ENCODE results near the gene NTSR1. TPM values are rescaled to one million over a fixed set of nuclear protein-coding genes. Genes with fewer than 3 reads are reported as not detected.

NTSR1 gene
- polyA plus RNA-seq, 4 donors, result 1.0 to 1.4 (median 1.2) TPM

DNA sequence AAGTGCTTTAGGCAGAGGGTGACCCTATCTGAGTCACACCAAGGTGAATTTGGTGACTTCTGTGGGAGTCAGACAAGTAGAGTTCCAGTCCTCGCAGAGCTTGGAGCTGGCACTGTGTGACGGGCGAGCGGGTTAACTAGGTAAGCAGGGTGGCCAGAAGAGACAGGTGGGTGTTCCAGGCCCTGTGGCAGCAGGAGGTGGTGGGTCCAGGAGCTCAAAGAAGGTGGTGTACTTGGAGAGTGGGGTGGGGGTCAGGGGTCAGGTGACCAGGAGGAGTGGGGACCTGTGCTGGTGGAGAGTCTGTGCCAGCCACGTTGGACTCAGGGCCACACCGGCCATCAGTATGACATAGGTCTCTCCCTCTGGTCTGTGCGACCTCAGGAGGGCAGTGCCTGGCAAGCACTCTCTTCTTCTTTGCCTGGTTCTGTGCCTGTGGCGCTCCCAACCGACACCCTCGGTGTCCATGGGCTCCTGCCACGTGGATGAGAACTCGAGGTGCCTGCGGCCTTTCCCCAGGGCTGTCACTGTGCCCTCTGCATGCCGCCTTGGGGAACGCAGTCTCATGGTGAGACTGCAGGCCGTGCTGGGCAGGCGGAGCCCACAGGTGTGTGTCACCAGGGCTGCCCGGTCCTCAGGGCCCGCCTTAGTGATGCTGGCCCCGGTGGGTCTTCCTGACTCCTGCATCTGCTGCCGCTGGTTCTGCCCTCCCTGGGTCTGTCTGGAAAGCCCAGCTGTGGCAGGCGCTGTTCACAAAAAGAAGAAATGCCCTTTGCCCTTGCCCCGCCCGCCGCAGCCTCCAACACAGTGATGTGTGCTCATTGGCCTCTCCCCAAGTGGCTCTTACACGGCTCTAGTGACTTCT is 89.3 kb downstream of the NTSR1 start:
- no peak for DNase-seq (ENCODE audit: low read depth in 4 of 4, low spot score in 3 of 4)

- no peak for DNase-seq (ENCODE audit: low read depth in 4 of 4, low spot score in 3 of 4)
These were observed 90.4 kb downstream of the NTSR1 start for GRCh38 chr20:62799036-62799435.

GRCh38 chr20:62799459-62799858 is 90.8 kb downstream of the NTSR1 start:
- no peak for DNase-seq (ENCODE audit: low read depth in 4 of 4, low spot score in 3 of 4)

DNA sequence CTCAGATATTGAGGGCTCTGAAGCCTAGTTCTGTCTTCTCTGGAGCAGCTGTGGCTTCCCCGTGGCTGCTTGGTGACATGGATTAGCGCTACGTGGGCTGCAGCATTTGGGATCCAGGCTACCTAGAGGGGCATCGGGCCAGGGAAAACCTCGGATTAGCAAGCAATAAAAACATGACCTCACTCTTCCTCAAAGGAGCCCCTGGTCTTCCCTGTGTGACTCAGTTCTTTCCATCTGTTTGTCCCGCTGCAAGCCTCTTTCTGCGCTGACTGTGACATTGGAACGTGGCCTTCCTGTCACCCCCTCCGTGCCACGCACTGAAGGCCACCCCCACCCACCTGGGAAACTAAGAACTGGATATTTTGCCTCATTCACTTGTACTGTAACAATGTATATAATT is 91.2 kb downstream of the NTSR1 start:
- no peak for DNase-seq (ENCODE audit: low read depth in 4 of 4, low spot score in 3 of 4)

DNA sequence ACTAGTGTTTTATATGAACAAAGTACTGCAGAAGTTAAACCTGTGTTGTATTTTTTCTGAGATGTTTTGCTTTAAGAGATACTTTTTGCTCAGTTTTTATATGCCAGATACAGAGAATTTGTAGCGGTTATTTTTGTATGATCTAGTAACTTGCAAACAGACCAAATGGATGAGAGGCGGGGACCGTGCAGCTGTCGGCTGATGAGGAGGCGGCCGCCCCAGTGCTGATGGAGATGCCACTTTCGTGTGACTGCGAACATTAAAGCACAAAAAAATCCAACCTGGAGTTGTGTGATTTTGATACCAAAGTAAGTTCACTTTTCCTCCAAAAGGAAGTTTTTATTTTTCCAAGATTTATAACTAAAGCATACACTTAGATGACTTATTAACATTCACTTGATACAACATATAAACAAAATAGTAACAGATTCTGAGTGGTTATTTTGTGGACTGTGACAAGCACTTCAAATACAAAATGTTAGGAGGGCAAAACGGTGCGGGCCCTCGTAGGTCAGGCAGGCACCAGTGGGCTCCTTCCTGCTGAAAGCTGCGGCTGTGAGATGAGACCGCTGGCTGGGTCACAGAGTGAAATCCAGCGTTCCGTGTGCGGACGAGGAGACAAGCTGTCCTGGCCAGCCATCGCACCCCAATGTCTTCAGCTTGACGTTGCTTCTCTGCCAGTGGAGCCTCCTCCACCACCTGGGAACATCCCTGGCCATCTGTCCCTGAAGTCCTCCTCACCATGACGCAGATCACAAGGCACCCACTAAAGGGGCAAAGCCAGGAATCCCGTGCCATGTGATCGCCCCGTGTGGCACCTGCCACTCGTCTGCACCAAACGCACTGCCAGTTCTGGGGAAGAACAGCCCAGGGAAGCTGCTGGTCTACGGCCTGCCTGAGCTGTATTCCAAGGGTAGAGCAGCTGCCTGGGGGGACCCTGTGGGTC is 92.0 kb downstream of the NTSR1 start:
- DNase-seq (ENCODE audit: low read depth in 4 of 4, low spot score in 3 of 4), result no peak

GRCh38 chr20:62801284-62802010 is 92.8 kb downstream of the NTSR1 start:
- DNase-seq (ENCODE audit: low read depth in 4 of 4, low spot score in 3 of 4), result no peak

DNA sequence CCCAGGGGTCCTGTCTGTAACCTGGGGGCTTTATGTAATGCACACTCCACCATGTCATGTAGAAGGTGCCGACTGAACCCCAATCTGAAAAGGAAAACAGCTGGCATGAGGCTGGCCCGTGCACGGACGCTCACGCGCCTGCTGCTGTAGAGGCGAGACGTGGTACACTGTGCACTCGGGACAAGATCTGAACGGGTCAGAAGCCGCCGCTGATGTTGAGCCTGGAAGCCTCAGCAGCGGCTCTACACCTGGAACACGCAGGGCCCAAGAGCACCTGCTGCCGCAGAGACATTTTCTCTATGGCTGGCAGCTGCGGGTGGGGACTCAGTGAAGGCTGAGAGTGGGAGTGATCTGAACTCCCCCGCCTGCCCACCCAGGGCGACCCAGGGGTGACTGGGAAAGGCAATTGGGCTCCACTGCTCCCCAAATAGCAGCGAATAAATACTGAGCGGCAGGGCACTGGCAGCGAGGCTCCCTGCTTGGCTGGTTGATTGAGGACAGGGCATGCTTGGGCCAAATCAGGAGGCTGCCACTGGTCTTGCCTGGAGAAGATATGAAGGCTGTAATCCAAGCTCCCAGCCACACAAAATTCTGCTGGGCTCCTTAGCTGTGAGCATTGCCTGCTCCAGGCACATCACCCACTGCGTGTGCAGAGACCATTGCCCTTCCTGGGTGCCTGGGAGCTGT is 93.5 kb downstream of the NTSR1 start:
- DNase-seq (ENCODE audit: low read depth in 4 of 4, low spot score in 3 of 4), result no peak

DNA sequence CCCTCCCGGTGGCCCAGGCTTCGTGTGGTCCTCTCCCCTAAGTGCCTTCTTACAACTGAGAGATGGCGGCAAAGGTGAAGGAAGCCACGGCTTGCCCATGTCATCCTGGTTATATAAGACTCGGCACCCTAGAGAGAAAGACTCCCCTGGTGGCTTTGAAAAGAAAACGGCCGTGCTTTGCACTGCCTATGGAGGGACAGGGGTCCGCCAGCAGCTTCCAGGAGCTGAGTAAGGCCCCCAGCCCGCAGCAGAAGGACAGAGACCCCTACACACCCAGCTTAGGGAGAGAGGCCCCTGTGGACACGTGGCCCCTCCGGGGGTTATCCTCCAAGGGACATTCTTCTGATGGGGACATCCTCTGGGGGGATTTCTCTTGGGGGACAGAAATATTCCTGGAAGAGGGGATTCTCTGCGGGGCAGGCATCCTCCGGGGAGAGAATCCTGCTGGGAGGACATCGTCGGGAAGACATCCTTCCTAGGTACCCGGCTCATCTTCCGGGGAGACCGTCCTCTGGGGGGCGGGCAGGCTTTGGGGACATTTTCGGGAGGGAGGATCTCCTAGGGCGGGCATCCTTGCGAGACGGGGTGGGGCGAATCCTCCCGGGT is 95.5 kb downstream of the NTSR1 start:
- no peak for DNase-seq (ENCODE audit: low read depth in 4 of 4, low spot score in 3 of 4)

- DNase-seq (ENCODE audit: low read depth in 4 of 4, low spot score in 3 of 4), result no peak
These were observed 96.1 kb downstream of the NTSR1 start, which contains the start of gene OGFR for GRCh38 chr20:62804627-62805154. OGFR (plus strand) TSS chr20:62804835; CDS start chr20:62804860, 25 bp downstream.

DNA sequence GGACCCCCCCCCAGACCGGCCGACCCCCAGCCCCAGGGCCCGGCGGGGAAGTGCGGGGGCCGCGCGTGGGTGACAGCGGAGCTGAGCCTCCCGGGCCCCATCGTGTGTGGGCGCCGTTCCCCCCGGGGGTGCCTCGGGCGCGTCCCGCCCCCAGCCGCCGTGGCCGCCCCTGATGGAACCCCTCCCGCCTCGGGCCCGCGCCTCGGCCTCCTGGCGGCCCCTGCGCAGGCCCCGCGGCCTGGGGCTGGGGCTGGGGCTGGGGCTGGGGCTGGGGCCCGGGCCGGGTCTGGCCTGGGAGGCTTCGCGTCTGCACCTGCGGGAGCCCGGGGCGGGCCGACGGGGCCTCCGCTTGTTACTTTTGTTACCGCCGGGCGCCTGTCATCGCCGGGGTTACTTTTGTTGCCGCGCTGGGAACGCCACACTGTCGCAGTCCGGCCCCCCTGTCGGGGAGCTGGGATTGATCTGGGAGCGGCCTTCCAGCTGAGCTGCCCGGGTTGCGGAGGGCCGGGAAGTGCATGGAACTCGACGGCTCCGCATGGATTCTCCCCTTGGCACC is 96.6 kb downstream of the NTSR1 start:
- no peak for DNase-seq (ENCODE audit: low read depth in 4 of 4, low spot score in 3 of 4)

DNA sequence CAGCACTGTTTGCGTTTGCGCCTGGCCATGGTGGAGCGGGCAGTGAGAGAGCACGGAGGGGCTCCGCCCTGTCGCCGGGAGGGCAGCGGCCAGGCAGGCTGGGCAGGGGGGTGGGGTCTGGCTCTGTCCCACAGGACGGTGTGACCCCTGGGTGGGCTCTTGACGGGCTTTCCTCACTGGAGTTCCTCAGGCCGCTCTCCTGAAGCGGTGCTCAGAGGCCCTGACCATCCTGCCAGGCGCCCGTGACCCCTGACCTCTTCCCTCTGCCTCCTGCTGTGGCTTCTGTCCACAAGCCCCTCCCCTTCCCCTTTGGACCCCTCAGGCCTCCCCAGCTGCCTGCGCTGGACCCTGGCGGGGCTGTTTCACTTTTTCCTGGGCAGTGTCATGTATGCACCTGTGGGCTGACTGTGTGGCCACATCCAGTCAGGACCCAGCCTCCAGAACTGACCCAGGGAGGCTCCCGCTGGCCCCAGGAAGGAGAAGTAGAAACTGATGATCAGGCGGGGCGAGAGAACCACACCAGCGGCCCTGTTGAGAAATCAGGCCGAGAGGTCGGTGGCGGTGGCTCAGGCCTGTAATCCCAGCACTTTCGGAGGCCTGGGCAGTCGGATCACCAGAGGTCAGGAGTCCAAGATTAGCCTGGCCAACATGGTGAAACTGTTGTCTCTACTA is 97.2 kb downstream of the NTSR1 start:
- DNase-seq (ENCODE audit: low read depth in 4 of 4, low spot score in 3 of 4), result no peak

DNA sequence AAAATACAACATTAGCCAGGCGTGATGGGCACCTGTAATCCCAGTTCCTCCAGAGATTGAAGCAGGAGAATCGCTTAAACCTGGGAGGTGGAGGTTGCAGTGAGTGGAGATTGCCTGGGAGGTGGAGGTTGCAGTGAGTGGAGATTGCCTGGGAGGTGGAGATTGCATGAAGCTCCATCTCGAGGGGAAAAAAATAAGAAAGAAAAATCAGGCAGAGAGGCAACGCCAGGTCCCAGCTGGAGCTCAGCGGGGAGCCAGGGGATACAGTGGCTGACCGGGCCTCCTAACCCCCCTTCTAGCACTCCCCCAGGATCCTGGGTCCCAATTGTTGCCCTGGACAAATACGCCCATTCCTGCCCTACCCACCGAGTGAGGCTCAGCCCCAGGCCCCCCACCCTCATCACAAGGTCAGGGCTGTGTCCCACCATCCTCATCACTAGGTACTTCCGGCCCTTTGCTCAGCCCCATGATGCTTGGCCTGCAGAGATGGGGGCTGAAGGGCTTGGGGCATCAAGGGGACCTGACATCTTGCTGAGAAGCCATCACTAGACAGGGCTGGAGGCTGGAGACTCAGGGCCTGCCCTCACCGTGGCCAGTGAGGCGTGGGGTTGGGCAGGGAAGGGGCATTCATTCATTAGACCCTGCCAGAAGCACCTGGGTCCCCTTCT is 97.9 kb downstream of the NTSR1 start:
- DNase-seq (ENCODE audit: low read depth in 4 of 4, low spot score in 3 of 4), result no peak

DNA sequence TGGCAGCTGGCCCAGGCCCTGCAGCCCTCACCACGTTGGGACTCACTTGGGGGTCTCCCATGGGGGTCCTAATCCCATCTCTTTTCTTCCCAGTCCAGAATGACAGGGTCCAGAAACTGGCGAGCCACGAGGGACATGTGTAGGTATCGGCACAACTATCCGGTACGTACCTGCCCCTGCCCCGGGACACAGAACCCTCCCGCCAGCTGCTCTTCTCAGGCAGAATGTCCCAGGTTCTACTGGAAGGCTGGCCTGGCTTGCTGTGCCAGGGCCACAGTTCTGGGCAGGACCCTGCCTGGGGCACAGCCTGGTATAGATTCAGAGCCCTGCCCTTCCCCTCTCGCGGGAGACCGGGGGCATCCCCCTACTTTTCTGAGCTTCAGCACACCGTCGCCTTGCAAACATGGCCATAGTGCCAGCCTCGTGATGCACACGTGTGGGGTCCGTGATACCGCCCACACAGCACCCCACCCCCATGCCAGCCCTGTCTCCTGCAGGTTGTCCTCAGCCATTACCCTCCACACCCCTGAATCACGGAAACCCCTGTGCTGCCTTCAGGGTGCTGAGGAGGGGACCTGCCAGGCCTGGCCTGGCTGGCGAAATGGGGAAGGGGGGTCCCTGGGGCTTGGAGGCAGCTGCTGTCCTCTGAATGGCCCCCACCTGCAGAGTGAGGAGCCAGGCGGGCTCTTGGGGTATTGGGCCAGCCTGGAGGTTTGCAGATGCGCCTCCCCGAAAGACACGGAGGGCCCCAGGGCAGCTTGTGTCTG is 99.0 kb downstream of the NTSR1 start:
- no peak for DNase-seq (ENCODE audit: low read depth in 4 of 4, low spot score in 3 of 4)

DNA sequence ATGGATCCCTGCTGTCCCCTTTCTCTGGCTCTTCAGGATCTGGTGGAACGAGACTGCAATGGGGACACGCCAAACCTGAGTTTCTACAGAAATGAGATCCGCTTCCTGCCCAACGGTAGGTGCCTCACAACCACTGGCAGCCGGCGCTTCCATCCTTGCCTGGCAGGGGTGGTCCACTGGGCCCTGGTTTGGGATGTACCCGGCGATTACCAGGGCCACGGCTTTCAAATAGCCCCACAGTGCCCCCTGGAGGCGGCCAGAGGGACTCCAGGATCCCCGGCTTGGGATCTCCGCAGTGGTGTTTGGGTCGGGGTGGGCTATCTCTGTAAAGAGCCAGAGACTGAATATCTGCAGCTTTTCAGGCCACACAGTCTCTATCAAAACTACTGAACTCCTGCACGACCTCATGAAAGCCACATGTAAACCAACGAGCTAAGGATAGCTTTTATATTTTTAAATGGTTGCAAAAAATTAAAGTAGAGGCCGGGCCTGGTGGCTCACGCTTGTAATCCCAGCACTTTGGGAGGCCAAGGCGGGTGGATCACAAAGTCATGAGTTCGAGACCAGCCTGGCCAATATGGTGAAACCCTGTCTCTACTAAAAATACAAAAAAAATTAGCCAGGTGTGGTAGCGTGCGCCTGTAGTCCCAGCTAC is 99.7 kb downstream of the NTSR1 start:
- DNase-seq (ENCODE audit: low read depth in 4 of 4, low spot score in 3 of 4), result no peak

DNA sequence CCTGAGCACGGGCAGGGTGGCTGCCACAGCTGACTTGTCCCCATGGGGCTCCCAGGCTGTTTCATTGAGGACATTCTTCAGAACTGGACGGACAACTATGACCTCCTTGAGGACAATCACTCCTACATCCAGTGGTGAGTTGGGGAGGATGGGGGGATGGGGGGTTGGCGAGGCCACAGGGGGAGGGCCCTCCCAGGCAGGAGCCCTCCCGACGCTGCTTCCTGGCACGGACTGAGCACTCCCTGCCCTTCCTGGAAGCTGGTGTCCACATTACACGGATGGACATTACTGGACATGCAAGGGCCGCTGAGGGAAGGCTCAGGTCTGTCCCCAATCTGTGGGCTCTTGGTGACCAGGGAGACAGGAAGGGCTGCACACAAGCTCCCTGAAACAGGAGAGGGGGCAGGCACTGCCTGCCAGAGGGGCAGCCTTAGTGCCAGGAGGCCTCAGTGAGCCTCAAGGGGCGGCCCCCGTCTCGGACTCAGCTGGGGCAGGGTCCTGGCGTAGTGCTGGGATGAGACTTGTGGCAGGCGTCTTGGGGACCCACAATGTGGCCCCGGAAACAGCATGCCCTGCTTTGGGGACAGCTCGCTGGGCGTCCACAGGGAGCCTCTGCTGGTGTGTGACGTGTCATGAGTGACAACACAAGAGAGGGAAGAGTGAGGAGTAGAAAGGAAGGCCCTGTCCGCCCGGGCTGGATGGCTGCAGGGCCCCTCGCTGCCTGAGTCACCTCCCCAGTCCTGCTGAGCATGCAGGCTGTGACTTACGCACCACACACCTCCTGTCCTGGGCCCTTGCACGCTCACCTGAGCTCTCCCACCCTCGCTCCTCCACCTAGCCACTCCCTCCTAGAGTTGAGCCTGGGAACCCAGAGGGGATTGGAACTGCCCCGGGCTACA is 101.1 kb downstream of the NTSR1 start:
- DNase-seq (ENCODE audit: low read depth in 4 of 4, low spot score in 3 of 4), result no peak

DNA sequence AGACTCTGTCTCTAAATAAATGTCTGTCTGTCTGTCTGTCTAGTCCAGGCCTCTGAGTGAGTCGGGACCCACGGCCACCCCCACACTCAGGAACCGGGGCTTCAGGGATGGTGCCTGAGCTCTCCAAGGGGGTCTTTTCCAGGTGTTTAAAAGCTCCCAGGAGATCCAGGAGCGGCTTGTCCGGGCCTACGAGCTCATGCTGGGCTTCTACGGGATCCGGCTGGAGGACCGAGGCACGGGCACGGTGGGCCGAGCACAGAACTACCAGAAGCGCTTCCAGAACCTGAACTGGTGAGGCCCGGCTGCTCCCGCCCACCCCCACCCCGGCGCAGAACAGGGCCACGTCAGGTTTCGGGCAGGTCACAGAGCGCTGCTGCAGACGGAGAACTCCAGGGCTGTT is 102.7 kb downstream of the NTSR1 start:
- DNase-seq (ENCODE audit: low read depth in 4 of 4, low spot score in 3 of 4), result no peak
